Colonic mucosa (tissue), 4 donors: Measurements from ENCODE around the gene CYP1A2. TPM values are rescaled to one million over a fixed set of nuclear protein-coding genes. Genes with fewer than 3 reads are reported as not detected.

Source experiments
- DNase-seq: peaks from one replicate; pipeline ENCODE4 v3.0.0-alpha.2; 2020
- H3K27ac ChIP-seq: fragments of 200-600 bp; one replicate; pipeline ENCODE4 v1.8.0; 2021
- H3K27me3 ChIP-seq: fragments of 200-600 bp; one replicate; pipeline ENCODE4 v1.8.0; 2021
- H3K36me3 ChIP-seq: fragments of 200-600 bp; one replicate; pipeline ENCODE4 v1.8.0; 2021
- H3K4me1 ChIP-seq: fragments of 200-600 bp; one replicate; pipeline ENCODE4 v1.8.0; 2021; ENCODE audit warnings: mild to moderate bottlenecking
- H3K4me3 ChIP-seq: fragments of 200-600 bp; one replicate; pipeline ENCODE4 v1.8.0; 2021
- H3K9ac ChIP-seq, 2 donors: one replicate each; pipeline ENCODE4 v1.7.0; 2013; ENCODE audit warnings: control low read depth in 2 of 2, low read depth in 2 of 2, low read length in 2 of 2
- H3K9me3 ChIP-seq: fragments of 200-600 bp; one replicate; pipeline ENCODE4 v1.8.0; 2021
- CTCF ChIP-seq: fragments of 200-600 bp; IDR thresholded peaks from one replicate; pipeline ENCODE4 v1.8.0; 2022; ENCODE audit warnings: antibody characterized with exemption, mild to moderate bottlenecking
- intact Hi-C: fragments of 100-400 bp; cut with DNase I; formaldehyde crosslinking; loops from one replicate; pipeline ENCODE4 v1.14.1; 2022
- total RNA-seq, 2 donors: library from RNA; stranded (reverse); fragmentation: NEBNext Ultra II Directional in 1 of 2; extraction: Animal tissue kit (Norgen Biotek cat#: 25700) in 1 of 2; gene quantifications; one replicate each; pipeline ENCODE4 v1.2.1, GENCODE V29; 2021
- donor health status: healthy.
- donor health status: DM: no; HTN: no; CAD: no.
- donor health status: DM: no; HTN: no; CAD: no.

CYP1A2 gene
- total RNA-seq, 2 donors from 2014 or later: not detected

DNA sequence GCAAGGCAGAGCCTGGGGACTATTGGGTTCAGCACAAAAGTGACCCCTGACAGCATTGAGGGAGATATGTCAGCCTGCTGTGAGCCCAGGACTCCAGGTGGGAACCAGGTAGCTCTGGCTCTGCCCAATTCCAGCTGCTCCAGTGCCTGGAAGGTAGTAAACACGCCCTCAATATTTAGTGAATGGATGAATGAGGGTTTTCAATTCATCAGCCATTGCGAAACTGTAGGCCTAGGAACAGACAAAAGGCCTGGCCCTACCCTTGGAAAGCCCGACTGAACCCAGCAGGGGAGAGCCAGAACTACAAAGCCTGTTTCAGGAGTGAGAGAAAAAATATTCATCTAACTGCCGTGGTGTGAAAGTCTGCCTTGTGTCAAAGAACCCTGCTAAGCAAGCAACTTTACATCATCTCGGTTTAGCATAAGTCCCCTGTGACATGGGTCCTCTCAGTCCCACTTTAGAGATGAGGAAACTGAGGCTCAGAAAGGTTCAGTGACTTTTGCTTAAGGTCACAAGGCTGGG lies 25.1 kb downstream of the CYP1A2 start:
- H3K36me3 ChIP-seq: no peaks in the 10 kb centered on the region
- DNase-seq: peak; percentile 60
- H3K4me1 ChIP-seq: peaks cover 23% of the 10 kb centered on the region
- peak overlapping the region; percentile 39 for H3K27ac ChIP-seq
- H3K27me3 ChIP-seq: no peaks in the 10 kb centered on the region
- H3K4me3 ChIP-seq: no peak overlapping the region
- H3K9me3 ChIP-seq: no peaks in the 10 kb centered on the region
- peak overlapping the region; percentile 29 to 60 for H3K9ac ChIP-seq
- TF ChIP-seq CTCF: no peak
- intact Hi-C loops: loop anchor here (2.0 to 5.0 kb wide), 2 partner anchors 64 to 177 kb away; no protein-coding TSS in a partner anchor

DNA sequence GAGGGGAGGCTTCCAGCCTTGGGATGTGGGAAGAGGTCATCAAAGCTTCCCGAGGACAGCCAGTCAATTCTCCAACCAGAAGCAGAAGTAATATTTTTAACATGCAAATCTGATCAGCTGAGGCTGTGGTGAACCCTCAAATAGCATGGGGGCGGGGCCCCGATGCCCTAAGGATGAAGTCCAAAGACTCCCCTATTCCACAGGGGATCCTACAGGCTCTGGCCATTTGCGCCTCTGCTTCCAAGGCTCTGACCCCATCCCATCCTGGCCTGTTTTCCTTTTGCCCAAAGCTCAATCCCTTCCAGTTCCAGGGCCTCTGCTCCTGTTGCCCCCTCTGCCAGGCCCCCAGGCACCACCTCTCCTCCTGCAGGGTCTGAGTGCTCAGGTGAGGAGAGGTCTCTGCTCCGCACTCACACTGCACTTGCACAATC lies 26.5 kb downstream of the CYP1A2 start:
- Histone ChIP-seq H3K36me3 (no peaks in the 10 kb centered on the region), H3K4me3 (no peak overlapping the region), H3K27me3 (no peaks in the 10 kb centered on the region), H3K9ac (no peak overlapping the region), H3K27ac (no peak overlapping the region), H3K9me3 (no peaks in the 10 kb centered on the region), H3K4me1 (peaks cover 25% of the 10 kb centered on the region)
- peak; percentile 35 for DNase-seq
- TF ChIP-seq CTCF: no peak
- intact Hi-C loops: no loop called here

DNA sequence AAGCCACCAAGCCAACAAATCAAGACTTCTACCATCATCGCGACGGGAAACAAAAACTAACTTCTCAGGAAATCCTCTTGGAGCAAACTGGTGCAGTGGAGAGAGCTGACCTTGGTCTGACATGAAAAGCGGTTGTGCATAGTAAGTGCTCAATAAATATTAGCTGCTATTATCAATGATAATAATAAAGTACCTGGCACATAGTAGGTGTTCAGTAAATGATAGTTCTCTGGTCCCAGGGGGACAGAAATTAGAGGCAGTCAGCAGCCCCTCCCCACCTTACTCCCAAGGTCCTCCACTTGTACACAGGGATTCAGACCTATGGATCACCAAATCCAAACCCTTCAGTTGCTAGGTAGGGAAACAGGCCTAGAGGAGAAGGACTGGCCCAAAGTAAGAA lies 27.2 kb downstream of the CYP1A2 start:
- H3K4me1 ChIP-seq: peaks cover 31% of the 10 kb centered on the region
- H3K27ac ChIP-seq: no peak overlapping the region

DNA sequence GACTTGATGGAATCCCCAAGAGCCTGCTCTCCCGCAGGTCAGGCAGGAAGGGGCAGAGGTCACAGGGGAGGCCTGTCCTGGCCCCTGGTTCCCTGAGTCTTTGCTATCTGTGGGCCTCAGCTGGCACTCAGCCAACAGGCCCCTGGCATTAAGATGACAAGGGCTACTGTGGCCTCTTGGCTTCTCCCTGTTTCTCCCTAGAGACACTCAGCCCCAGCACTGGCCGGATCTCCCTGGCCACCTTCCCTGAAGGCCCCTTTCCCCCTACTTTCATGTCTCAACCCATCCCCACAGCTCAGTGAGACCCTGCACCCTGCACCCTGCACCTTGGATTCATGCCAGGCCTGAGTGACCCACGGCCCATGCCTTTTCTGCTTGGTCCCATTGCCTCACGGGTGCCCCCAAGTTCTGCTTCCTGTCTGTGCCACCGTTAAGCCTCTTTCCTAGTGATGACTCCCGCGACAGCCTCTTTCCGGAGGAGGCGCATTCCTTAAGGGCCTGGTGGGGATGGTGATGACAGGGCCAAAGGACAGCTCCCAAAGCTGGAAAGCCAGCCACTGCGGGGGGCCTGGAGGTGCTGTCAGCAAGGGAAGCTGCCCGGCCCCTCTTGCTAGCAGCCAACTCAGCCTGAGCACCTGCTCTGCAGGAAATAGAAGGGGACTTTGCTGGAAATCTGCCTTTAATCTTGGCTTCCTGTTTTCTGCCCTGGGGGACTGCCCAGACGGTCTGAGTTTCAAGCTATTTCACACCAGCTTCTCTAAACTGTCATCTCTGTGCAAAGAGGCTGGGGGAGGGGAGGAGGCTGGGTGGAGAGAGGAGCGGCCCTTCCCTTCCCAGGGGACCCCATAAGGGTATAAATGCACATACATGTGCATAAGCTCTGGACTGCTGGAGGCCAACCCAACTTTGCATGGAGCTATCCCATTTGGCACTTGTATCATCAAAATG lies 28.4 kb downstream of the CYP1A2 start:
- Histone ChIP-seq H3K9me3 (no peaks in the 10 kb centered on the region), H3K4me3 (no peak overlapping the region), H3K36me3 (no peaks in the 10 kb centered on the region), H3K27me3 (no peaks in the 10 kb centered on the region), H3K27ac (peak overlapping the region; percentile 74), H3K4me1 (peaks cover 34% of the 10 kb centered on the region), H3K9ac (peak overlapping the region; percentile 29 to 39)
- TF ChIP-seq CTCF: no peak
- peak; percentile 37 for DNase-seq
- intact Hi-C loops: no loop called here

More for the DNA sequence above, 27.2 kb downstream of the CYP1A2 start:
- H3K36me3 ChIP-seq: no peaks in the 10 kb centered on the region
- H3K27me3 ChIP-seq: no peaks in the 10 kb centered on the region
- no peak overlapping the region for H3K9ac ChIP-seq
- H3K9me3 ChIP-seq: no peaks in the 10 kb centered on the region
- intact Hi-C loops: no loop called here
- DNase-seq: no peak
- H3K4me3 ChIP-seq: no peak overlapping the region
- TF ChIP-seq CTCF: no peak

DNA sequence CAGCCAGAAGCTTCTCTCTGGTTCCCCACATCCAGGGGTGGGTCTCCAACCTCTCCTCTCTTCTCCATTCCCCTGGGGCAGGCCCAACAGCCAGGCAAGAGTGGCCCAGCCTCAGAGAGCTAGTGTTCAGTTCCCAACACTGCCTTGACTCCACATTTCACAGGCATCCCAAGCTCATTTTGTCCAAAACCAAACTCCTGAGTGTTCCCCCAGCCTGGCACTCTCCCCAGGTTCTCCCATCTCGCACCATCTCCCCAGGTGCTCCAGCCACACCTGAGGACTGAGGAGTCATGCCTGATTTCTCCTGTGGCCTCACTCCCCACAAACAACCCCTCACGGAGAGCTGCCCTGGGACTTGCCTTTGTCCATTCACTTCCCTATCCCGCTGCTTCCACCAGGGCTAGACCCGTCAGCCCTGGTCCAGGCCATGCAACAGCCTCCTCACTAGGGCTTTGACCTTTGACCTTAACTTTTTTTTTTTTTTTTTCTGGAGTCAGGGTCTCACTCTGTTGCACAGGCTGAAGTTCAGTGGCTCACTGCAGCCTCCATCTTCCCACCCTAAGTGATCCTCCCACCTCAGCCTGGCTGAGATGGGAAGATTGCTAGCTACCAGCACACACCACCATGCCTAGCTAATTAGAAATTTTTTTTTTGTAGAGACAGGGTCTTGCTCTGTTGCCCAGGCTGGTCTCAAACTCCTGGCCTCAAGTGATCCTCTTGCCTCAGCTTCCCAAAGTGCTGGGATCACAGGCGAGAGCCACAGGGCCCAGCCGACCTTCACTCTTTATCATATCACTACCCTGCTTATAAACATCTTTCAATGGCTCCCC lies 29.3 kb downstream of the CYP1A2 start:
- Histone ChIP-seq H3K27ac (peak overlapping the region; percentile 66), H3K36me3 (no peaks in the 10 kb centered on the region), H3K27me3 (no peaks in the 10 kb centered on the region), H3K4me3 (no peak overlapping the region), H3K9me3 (no peaks in the 10 kb centered on the region), H3K4me1 (peaks cover 32% of the 10 kb centered on the region), H3K9ac (peak overlapping the region in 1 of 2 donors; percentile 29)
- TF ChIP-seq CTCF: no peak
- peak; percentile 23 for DNase-seq
- intact Hi-C loops: no loop called here
